ENCODE results near the gene CA9. TPM values are rescaled to one million over a fixed set of nuclear protein-coding genes. Genes with fewer than 3 reads are reported as not detected.

The CA9 gene
- total RNA-seq, 1 donor from 2014 or later, result 0.09 TPM

GRCh38 chr9:35658137-35658967 is 15.4 kb upstream of the CA9 start, which contains the start of gene CCDC107:
Gene CCDC107, plus strand, starts transcription at chr9:35658292. Its CDS starts 88 bp downstream, at chr9:35658380.
- DNase-seq (ENCODE audit: low spot score), result peak; percentile 94
- Mint-ChIP-seq H3K4me3 (peak within 1 kb of the TSS; percentile 91), H3K4me1 (peaks cover 51% of the 10 kb centered on the region), H3K27ac (peak within 1 kb of the TSS; percentile 100), H3K27me3 (ENCODE audit: insufficient read depth, low read depth) (peaks cover 15% of the 10 kb centered on the region), H3K9me3 (peaks cover 3% of the 10 kb centered on the region), H3K36me3 (peaks cover 28% of the 10 kb centered on the region)
- H3F3A ChIP-seq (ENCODE audit: low read depth), result peaks cover 49% of the 10 kb centered on the region
- H3K9me3 ChIP-seq (ENCODE audit: low read depth), result no peaks in the 10 kb centered on the region
- H3K4me2 ChIP-seq, result peak within 1 kb of the TSS; percentile 82
- peak within 1 kb of the TSS; percentile 97 for H3K27ac ChIP-seq
- peak within 1 kb of the TSS; percentile 75 for H3K4me3 ChIP-seq
- H2AFZ ChIP-seq (replicated peaks), result peak within 1 kb of the TSS; percentile 60
- TF ChIP-seq EZH2 (IDR thresholded peaks at IDR 0.05), result no peak
- peak; percentile 79 for TF ChIP-seq CTCF (IDR thresholded peaks at IDR 0.05)
- peak within 1 kb of the TSS; percentile 78 for H3K9ac ChIP-seq
- H3K4me1 ChIP-seq, result peaks cover 2% of the 10 kb centered on the region
- peaks cover 10% of the 10 kb centered on the region for H4K20me1 ChIP-seq (ENCODE audit: low read depth)
- peaks cover 13% of the 10 kb centered on the region for H3K79me2 ChIP-seq (ENCODE audit: low read depth)
- no peaks in the 10 kb centered on the region for H3K36me3 ChIP-seq
- H3K27me3 ChIP-seq, result peaks cover 15% of the 10 kb centered on the region

- Histone ChIP-seq H3K9me3 (ENCODE audit: low read depth) (no peaks in the 10 kb centered on the region), H2AFZ (replicated peaks) (no peak overlapping the region), H3K4me2 (peak overlapping the region; percentile 82), H3K9ac (peak overlapping the region; percentile 78), H3K27ac (no peak overlapping the region), H3F3A (ENCODE audit: low read depth) (peaks cover 52% of the 10 kb centered on the region), H3K79me2 (ENCODE audit: low read depth) (peaks cover 18% of the 10 kb centered on the region), H4K20me1 (ENCODE audit: low read depth) (peaks cover 10% of the 10 kb centered on the region), H3K27me3 (peaks cover 15% of the 10 kb centered on the region), H3K36me3 (no peaks in the 10 kb centered on the region), H3K4me1 (peaks cover 7% of the 10 kb centered on the region), H3K4me3 (peak overlapping the region; percentile 75)
- Mint-ChIP-seq H3K36me3 (peaks cover 29% of the 10 kb centered on the region), H3K27me3 (ENCODE audit: insufficient read depth, low read depth) (peaks cover 17% of the 10 kb centered on the region), H3K27ac (no peak overlapping the region), H3K4me1 (peaks cover 56% of the 10 kb centered on the region), H3K4me3 (peak overlapping the region; percentile 91), H3K9me3 (peaks cover 3% of the 10 kb centered on the region)
- DNase-seq (ENCODE audit: low spot score), result no peak
- TF ChIP-seq EZH2phosphoT487 (IDR thresholded peaks at IDR 0.05) (no peak), EZH2 (IDR thresholded peaks at IDR 0.05) (no peak), CTCF (IDR thresholded peaks at IDR 0.05) (no peak)
These were observed 14.8 kb upstream of the CA9 start for GRCh38 chr9:35658968-35659220.

GRCh38 chr9:35659340-35659739 is 14.4 kb upstream of the CA9 start:
- Histone ChIP-seq H3K4me1 (peaks cover 12% of the 10 kb centered on the region), H3K27me3 (peaks cover 15% of the 10 kb centered on the region), H3K9me3 (ENCODE audit: low read depth) (no peaks in the 10 kb centered on the region), H3K27ac (no peak overlapping the region), H3K9ac (no peak overlapping the region), H3K79me2 (ENCODE audit: low read depth) (peaks cover 23% of the 10 kb centered on the region), H2AFZ (replicated peaks) (no peak overlapping the region), H3F3A (ENCODE audit: low read depth) (peaks cover 53% of the 10 kb centered on the region), H3K4me3 (peak overlapping the region; percentile 75), H3K36me3 (no peaks in the 10 kb centered on the region), H4K20me1 (ENCODE audit: low read depth) (peaks cover 10% of the 10 kb centered on the region), H3K4me2 (peak overlapping the region; percentile 82)
- Mint-ChIP-seq H3K27me3 (ENCODE audit: insufficient read depth, low read depth) (peaks cover 17% of the 10 kb centered on the region), H3K4me1 (peaks cover 60% of the 10 kb centered on the region), H3K36me3 (peaks cover 29% of the 10 kb centered on the region), H3K9me3 (peaks cover 3% of the 10 kb centered on the region), H3K4me3 (peak overlapping the region; percentile 91), H3K27ac (no peak overlapping the region)
- DNase-seq (ENCODE audit: low spot score), result no peak
- TF ChIP-seq EZH2phosphoT487 (IDR thresholded peaks at IDR 0.05) (no peak), EZH2 (IDR thresholded peaks at IDR 0.05) (no peak), CTCF (IDR thresholded peaks at IDR 0.05) (no peak)

All from neural progenitor cell (in vitro differentiated cells).